Measurements from ENCODE around the gene ATP10D.
A peak's percentile ranks its signal among the peaks of the same experiment; 100 is the strongest.
"Not testable (repeated sequence)": the region's sequence is repeated elsewhere in the genome, so short reads cannot be mapped to it uniquely, and the experiment has no call there.

Gene ATP10D

GRCh38 chr4:47490550-47490949 is 5.5 kb downstream of the ATP10D start:
- peak; percentile 24 for DNase-seq

GRCh38 chr4:47493238-47494123 is 8.4 kb downstream of the ATP10D start:
- DNase-seq: peak; percentile 70

GRCh38 chr4:47494124-47494430 is 9.0 kb downstream of the ATP10D start:
- no peak for DNase-seq

- no peak for DNase-seq
Measured at GRCh38 chr4:47498899-47499298, 13.8 kb downstream of the ATP10D start.

- DNase-seq: no peak
Measured at GRCh38 chr4:47499700-47500099, 14.6 kb downstream of the ATP10D start.

- no peak for DNase-seq
Measured at GRCh38 chr4:47500776-47501175, 15.7 kb downstream of the ATP10D start.

- DNase-seq: no peak
Measured at GRCh38 chr4:47505147-47505546, 20.1 kb downstream of the ATP10D start.

GRCh38 chr4:47505666-47506065 is 20.6 kb downstream of the ATP10D start:
- DNase-seq: no peak

GRCh38 chr4:47510506-47511143 is 25.6 kb downstream of the ATP10D start:
- DNase-seq: no peak

GRCh38 chr4:47513461-47513860 is 28.4 kb downstream of the ATP10D start:
- DNase-seq: no peak

- no peak for DNase-seq
Measured at GRCh38 chr4:47519239-47519883, 34.3 kb downstream of the ATP10D start.

- DNase-seq: no peak
Measured at GRCh38 chr4:47525154-47525819, 40.2 kb downstream of the ATP10D start.

- no peak for DNase-seq
Measured at GRCh38 chr4:47526281-47526680, 41.2 kb downstream of the ATP10D start.

GRCh38 chr4:47528646-47529045 is 43.6 kb downstream of the ATP10D start:
- DNase-seq: not testable (repeated sequence)

GRCh38 chr4:47530801-47531200 is 45.7 kb downstream of the ATP10D start:
- DNase-seq: no peak

GRCh38 chr4:47531241-47531953 is 46.3 kb downstream of the ATP10D start:
- DNase-seq: no peak

GRCh38 chr4:47531954-47532321 is 46.9 kb downstream of the ATP10D start:
- no peak for DNase-seq

- DNase-seq: no peak
Measured at GRCh38 chr4:47532658-47533057, 47.6 kb downstream of the ATP10D start.

- no peak for DNase-seq
Measured at GRCh38 chr4:47533689-47534347, 48.7 kb downstream of the ATP10D start.

- no peak for DNase-seq
Measured at GRCh38 chr4:47534772-47535171, 49.7 kb downstream of the ATP10D start.

GRCh38 chr4:47535567-47536147 is 50.6 kb downstream of the ATP10D start:
- DNase-seq: no peak

- DNase-seq: no peak
Measured at GRCh38 chr4:47536966-47537365, 51.9 kb downstream of the ATP10D start.
